Lower lobe of right lung (tissue), 2 donors: ENCODE measurements around the gene AIRE. TPM values are rescaled to one million over a fixed set of nuclear protein-coding genes. Genes with fewer than 3 reads are reported as not detected.

ENCODE experiments used
- ATAC-seq, 2 donors: fragments of 200-7000 bp; cut with Tn5 transposase; one replicate each; pipeline ENCODE4 v1.9.1; 2020 to 2022; ENCODE audit warnings: mild to moderate bottlenecking in 2 of 2, moderate library complexity in 2 of 2
- DNase-seq: peaks from one replicate; pipeline ENCODE4 v3.0.0-alpha.2; 2020
- H3K27ac ChIP-seq: fragments of 200-600 bp; one replicate; pipeline ENCODE4 v1.8.0; 2022
- H3K27me3 ChIP-seq: fragments of 200-600 bp; one replicate; pipeline ENCODE4 v1.8.0; 2022; ENCODE audit warnings: low read depth
- H3K36me3 ChIP-seq: fragments of 200-600 bp; one replicate; pipeline ENCODE4 v1.8.0; 2022; ENCODE audit warnings: mild to moderate bottlenecking
- H3K4me1 ChIP-seq: fragments of 200-600 bp; one replicate; pipeline ENCODE4 v1.8.0; 2022
- H3K4me3 ChIP-seq: fragments of 200-600 bp; one replicate; pipeline ENCODE4 v1.8.0; 2022; ENCODE audit warnings: mild to moderate bottlenecking
- H3K9me3 ChIP-seq: fragments of 200-600 bp; one replicate; pipeline ENCODE4 v1.8.0; 2022
- intact Hi-C: fragments of 100-400 bp; cut with DNase I; formaldehyde crosslinking; loops from one replicate; pipeline ENCODE4 v1.11.0; 2022
- total RNA-seq: library from RNA; stranded (reverse); fragmentation: NEBNext Ultra II Directional; extraction: Animal tissue kit (Norgen Biotek cat#: 25700); gene quantifications from one replicate; pipeline ENCODE4 v1.2.1, GENCODE V29; 2021
- TF ChIP-seq, protein P1 (sequence below): fragments of 200-600 bp; IDR thresholded peaks from one replicate; pipeline ENCODE4 v1.8.0; 2022; ENCODE audit warnings: antibody characterized with exemption, mild to moderate bottlenecking
- donor health status: DM: no; HTN: yes; CAD: no; lungs with severe emphysema.

AIRE gene
- total RNA-seq, 1 donor from 2014 or later = not detected

- ATAC-seq (no peak), DNase-seq (no peak)
- Histone ChIP-seq H3K27ac (no peak overlapping the region), H3K36me3 (no peaks in the 10 kb centered on the region), H3K27me3 (peaks cover 18% of the 10 kb centered on the region), H3K9me3 (no peaks in the 10 kb centered on the region), H3K4me1 (peaks cover 15% of the 10 kb centered on the region), H3K4me3 (no peak overlapping the region)
- TF ChIP-seq, protein P1, sequence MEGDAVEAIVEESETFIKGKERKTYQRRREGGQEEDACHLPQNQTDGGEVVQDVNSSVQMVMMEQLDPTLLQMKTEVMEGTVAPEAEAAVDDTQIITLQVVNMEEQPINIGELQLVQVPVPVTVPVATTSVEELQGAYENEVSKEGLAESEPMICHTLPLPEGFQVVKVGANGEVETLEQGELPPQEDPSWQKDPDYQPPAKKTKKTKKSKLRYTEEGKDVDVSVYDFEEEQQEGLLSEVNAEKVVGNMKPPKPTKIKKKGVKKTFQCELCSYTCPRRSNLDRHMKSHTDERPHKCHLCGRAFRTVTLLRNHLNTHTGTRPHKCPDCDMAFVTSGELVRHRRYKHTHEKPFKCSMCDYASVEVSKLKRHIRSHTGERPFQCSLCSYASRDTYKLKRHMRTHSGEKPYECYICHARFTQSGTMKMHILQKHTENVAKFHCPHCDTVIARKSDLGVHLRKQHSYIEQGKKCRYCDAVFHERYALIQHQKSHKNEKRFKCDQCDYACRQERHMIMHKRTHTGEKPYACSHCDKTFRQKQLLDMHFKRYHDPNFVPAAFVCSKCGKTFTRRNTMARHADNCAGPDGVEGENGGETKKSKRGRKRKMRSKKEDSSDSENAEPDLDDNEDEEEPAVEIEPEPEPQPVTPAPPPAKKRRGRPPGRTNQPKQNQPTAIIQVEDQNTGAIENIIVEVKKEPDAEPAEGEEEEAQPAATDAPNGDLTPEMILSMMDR = no peak
- intact Hi-C loops = no loop called here
Measured at GRCh38 chr21:44290327-44291077, 4.8 kb downstream of the AIRE start.

DNA sequence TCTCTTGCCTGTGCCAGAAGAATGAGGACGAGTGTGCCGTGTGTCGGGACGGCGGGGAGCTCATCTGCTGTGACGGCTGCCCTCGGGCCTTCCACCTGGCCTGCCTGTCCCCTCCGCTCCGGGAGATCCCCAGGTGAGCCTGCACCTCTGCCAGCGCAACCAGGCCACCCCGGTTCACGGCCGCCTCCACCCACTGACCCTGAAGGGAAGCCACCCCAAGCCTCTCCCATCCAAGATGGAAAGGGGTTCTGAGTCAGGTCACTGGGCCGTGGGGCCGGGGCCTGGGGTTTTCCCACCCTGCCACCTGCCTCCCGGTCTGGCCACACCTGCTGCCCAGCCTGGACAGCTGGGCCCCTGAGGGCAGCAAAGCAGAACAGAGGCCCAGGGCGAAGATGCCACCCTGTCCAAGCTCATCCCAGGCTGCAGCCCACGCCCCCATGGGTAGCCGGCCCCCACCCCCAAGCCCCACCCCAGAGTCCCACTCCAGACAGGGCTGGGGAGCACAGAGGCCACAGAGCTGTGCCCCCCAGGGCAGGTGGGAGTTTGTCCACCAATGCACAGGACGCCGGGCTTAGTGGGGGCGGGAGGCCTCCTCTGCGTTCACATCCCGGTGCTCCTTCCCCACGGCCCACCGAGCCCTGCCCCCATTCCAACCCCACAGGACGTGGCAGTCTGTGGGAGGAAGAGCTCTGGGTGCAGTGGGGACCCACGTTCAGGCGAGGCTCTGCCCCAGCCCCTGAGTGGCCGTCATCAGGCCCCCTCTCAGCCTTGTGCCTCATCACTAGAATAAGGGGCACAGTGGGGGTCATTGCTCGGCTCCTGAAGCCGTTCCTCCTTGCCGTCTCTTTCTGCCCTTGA, 5.6 kb downstream of the AIRE start:
- no peak for DNase-seq
- Histone ChIP-seq H3K4me3 (no peak overlapping the region), H3K27ac (no peak overlapping the region), H3K27me3 (peaks cover 12% of the 10 kb centered on the region), H3K9me3 (no peaks in the 10 kb centered on the region), H3K36me3 (no peaks in the 10 kb centered on the region), H3K4me1 (peaks cover 10% of the 10 kb centered on the region)
- intact Hi-C loops = no loop called here
- ATAC-seq = no peak
- TF ChIP-seq, protein P1 = no peak

DNA sequence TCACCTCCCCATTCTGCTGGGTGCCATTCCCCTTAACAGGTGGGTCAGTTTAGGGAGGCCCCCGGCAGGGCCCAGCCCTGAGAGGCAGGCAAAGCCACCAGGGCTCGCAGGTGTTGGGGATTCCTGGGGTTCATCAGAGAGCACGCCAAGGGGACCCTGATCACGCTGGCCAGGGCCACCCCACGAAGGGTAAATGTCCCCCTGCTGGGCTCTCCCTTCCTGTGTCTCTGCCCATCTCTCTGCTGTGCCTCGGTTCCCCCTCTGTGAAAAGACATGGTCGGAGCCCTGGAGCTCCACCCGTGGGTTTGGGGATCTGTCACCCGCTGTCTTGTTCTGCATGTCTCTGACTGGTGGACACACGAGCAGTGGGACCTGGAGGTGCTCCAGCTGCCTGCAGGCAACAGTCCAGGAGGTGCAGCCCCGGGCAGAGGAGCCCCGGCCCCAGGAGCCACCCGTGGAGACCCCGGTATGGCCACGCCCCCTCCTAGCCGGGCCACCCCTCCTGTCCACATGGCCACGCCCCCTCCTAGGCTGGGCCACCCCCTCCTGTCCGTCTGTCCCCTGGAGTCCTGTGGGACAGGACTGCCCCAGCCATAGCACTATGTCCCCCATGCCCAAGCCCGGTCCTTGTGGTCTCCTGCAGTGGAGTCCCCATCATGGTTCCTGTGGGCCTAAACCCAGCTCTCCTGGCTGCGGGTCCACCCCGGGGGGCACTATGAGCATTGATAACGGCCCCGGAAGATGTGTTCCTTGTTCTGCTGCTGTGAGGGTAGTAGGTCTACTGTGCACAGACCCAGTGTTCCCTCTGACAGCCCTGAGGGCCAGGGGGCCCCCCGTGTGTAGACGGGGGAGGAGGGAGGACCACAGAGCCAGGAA, 6.5 kb downstream of the AIRE start:
- intact Hi-C loops = no loop called here
- H3K36me3 ChIP-seq = no peaks in the 10 kb centered on the region
- ATAC-seq = no peak
- no peak for DNase-seq
- TF ChIP-seq, protein P1 = no peak
- no peak overlapping the region for H3K4me3 ChIP-seq
- peaks cover 10% of the 10 kb centered on the region for H3K4me1 ChIP-seq
- no peaks in the 10 kb centered on the region for H3K9me3 ChIP-seq
- no peak overlapping the region for H3K27ac ChIP-seq
- H3K27me3 ChIP-seq = peaks cover 3% of the 10 kb centered on the region

DNA sequence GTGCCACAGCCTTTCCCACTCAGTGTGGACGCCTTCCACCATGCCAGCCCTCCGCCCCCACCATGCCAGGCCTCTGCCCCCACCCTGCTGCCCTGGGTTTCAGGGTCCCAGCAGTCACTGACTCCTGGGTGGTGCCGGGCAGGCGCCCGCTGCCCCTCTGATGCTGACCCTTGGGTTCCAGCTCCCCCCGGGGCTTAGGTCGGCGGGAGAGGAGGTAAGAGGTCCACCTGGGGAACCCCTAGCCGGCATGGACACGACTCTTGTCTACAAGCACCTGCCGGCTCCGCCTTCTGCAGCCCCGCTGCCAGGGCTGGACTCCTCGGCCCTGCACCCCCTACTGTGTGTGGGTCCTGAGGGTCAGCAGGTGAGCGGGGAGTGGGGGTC, 7.1 kb downstream of the AIRE start:
- intact Hi-C loops = no loop called here
- TF ChIP-seq, protein P1 = no peak
- H3K9me3 ChIP-seq = no peaks in the 10 kb centered on the region
- no peaks in the 10 kb centered on the region for H3K36me3 ChIP-seq
- H3K27me3 ChIP-seq = no peaks in the 10 kb centered on the region
- DNase-seq = no peak
- ATAC-seq = no peak
- H3K4me3 ChIP-seq = no peak overlapping the region
- H3K27ac ChIP-seq = no peak overlapping the region
- H3K4me1 ChIP-seq = peaks cover 16% of the 10 kb centered on the region

DNA sequence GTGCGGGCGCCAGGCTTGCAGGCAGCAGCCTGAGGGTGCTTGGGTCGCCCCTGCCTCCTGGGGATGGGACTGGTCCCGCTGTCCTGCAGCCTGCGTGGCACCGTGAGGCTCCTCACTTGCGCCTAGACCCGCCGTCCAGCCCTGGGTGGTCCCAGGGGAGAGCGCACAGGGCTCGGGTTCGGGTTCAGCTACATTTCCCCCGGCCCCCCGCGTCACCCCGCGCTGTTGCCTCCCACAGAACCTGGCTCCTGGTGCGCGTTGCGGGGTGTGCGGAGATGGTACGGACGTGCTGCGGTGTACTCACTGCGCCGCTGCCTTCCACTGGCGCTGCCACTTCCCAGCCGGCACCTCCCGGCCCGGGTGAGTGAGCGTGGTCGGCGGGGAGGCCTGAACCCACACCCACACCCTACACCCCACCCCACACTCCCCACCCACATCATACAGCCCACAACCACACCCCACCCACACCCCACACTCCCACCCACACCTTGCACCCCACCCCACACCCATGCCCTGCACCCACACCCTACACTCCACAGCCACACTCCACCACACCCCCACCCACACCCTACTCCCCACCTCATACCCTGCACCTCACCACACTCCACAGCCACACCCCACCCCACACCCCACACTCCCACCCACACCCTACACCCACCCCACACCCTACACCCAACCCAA, 8.0 kb downstream of the AIRE start:
- ATAC-seq (no peak), DNase-seq (no peak)
- intact Hi-C loops = no loop called here
- Histone ChIP-seq H3K9me3 (no peaks in the 10 kb centered on the region), H3K27ac (no peak overlapping the region), H3K36me3 (no peaks in the 10 kb centered on the region), H3K4me1 (peaks cover 22% of the 10 kb centered on the region), H3K4me3 (no peak overlapping the region), H3K27me3 (no peaks in the 10 kb centered on the region)
- TF ChIP-seq, protein P1 = no peak
